Lower lobe of right lung (tissue), 2 donors: ENCODE data around the gene RAPGEF2. TPM values are rescaled to one million over a fixed set of nuclear protein-coding genes. Genes with fewer than 3 reads are reported as not detected.

ENCODE experiments used
- ATAC-seq, 2 donors: fragments of 200-7000 bp; cut with Tn5 transposase; one replicate each; pipeline ENCODE4 v1.9.1; 2020 to 2022; ENCODE audit warnings: mild to moderate bottlenecking in 2 of 2, moderate library complexity in 2 of 2
- DNase-seq: peaks from one replicate; pipeline ENCODE4 v3.0.0-alpha.2; 2020
- H3K27ac ChIP-seq: fragments of 200-600 bp; one replicate; pipeline ENCODE4 v1.8.0; 2022
- H3K27me3 ChIP-seq: fragments of 200-600 bp; one replicate; pipeline ENCODE4 v1.8.0; 2022; ENCODE audit warnings: low read depth
- H3K36me3 ChIP-seq: fragments of 200-600 bp; one replicate; pipeline ENCODE4 v1.8.0; 2022; ENCODE audit warnings: mild to moderate bottlenecking
- H3K4me1 ChIP-seq: fragments of 200-600 bp; one replicate; pipeline ENCODE4 v1.8.0; 2022
- H3K4me3 ChIP-seq: fragments of 200-600 bp; one replicate; pipeline ENCODE4 v1.8.0; 2022; ENCODE audit warnings: mild to moderate bottlenecking
- H3K9me3 ChIP-seq: fragments of 200-600 bp; one replicate; pipeline ENCODE4 v1.8.0; 2022
- CTCF ChIP-seq: fragments of 200-600 bp; IDR thresholded peaks from one replicate; pipeline ENCODE4 v1.8.0; 2022; ENCODE audit warnings: antibody characterized with exemption, mild to moderate bottlenecking
- intact Hi-C: fragments of 100-400 bp; cut with DNase I; formaldehyde crosslinking; loops from one replicate; pipeline ENCODE4 v1.11.0; 2022
- total RNA-seq: library from RNA; stranded (reverse); fragmentation: NEBNext Ultra II Directional; extraction: Animal tissue kit (Norgen Biotek cat#: 25700); gene quantifications from one replicate; pipeline ENCODE4 v1.2.1, GENCODE V29; 2021
- donor health status: DM: no; HTN: yes; CAD: no; lungs with severe emphysema.

Gene RAPGEF2
- total RNA-seq, 1 donor from 2014 or later: 66.4 TPM

GRCh38 chr4:159169404-159170302 is 66.8 kb downstream of the RAPGEF2 start:
- intact Hi-C loops: loop anchor here (10.0 kb wide), 1 partner anchor 315 kb away; no protein-coding TSS in a partner anchor
- H3K27me3 ChIP-seq: no peaks in the 10 kb centered on the region
- H3K4me1 ChIP-seq: peaks cover 37% of the 10 kb centered on the region
- H3K36me3 ChIP-seq: no peaks in the 10 kb centered on the region
- no peaks in the 10 kb centered on the region for H3K9me3 ChIP-seq
- no peak for ATAC-seq
- TF ChIP-seq CTCF: no peak
- no peak for DNase-seq
- no peak overlapping the region for H3K27ac ChIP-seq
- no peak overlapping the region for H3K4me3 ChIP-seq

GRCh38 chr4:159171287-159171686 is 68.4 kb downstream of the RAPGEF2 start:
- intact Hi-C loops: loop anchor here (10.0 kb wide), 1 partner anchor 316 kb away; no protein-coding TSS in a partner anchor
- no peak for TF ChIP-seq CTCF
- H3K27ac ChIP-seq: no peak overlapping the region
- no peaks in the 10 kb centered on the region for H3K27me3 ChIP-seq
- no peak overlapping the region for H3K4me3 ChIP-seq
- H3K4me1 ChIP-seq: peaks cover 53% of the 10 kb centered on the region
- DNase-seq: no peak
- H3K9me3 ChIP-seq: no peaks in the 10 kb centered on the region
- no peaks in the 10 kb centered on the region for H3K36me3 ChIP-seq
- no peak for ATAC-seq

- no peak overlapping the region for H3K4me3 ChIP-seq
- no peak for DNase-seq
- H3K4me1 ChIP-seq: peaks cover 79% of the 10 kb centered on the region
- H3K36me3 ChIP-seq: no peaks in the 10 kb centered on the region
- no peaks in the 10 kb centered on the region for H3K9me3 ChIP-seq
- H3K27ac ChIP-seq: no peak overlapping the region
- intact Hi-C loops: loop anchor here (10.0 kb wide), 1 partner anchor 319 kb away; no protein-coding TSS in a partner anchor
- no peak for ATAC-seq
- TF ChIP-seq CTCF: no peak
- no peaks in the 10 kb centered on the region for H3K27me3 ChIP-seq
Observed at GRCh38 chr4:159173886-159174285, 71.0 kb downstream of the RAPGEF2 start.

- ATAC-seq: no peak
- no peak for TF ChIP-seq CTCF
- intact Hi-C loops: loop anchor here (10.0 kb wide), 1 partner anchor 320 kb away; no protein-coding TSS in a partner anchor
- no peaks in the 10 kb centered on the region for H3K27me3 ChIP-seq
- no peak overlapping the region for H3K4me3 ChIP-seq
- H3K27ac ChIP-seq: no peak overlapping the region
- H3K4me1 ChIP-seq: peaks cover 87% of the 10 kb centered on the region
- no peaks in the 10 kb centered on the region for H3K9me3 ChIP-seq
- DNase-seq: no peak
- no peaks in the 10 kb centered on the region for H3K36me3 ChIP-seq
Observed at GRCh38 chr4:159174645-159175084, 71.8 kb downstream of the RAPGEF2 start.

GRCh38 chr4:159175085-159175988 is 72.5 kb downstream of the RAPGEF2 start:
- H3K36me3 ChIP-seq: no peaks in the 10 kb centered on the region
- no peak overlapping the region for H3K4me3 ChIP-seq
- H3K4me1 ChIP-seq: peaks cover 94% of the 10 kb centered on the region
- intact Hi-C loops: loop anchor here (10.0 kb wide), 1 partner anchor 321 kb away; no protein-coding TSS in a partner anchor
- peak; percentile 89 to 91 for ATAC-seq
- TF ChIP-seq CTCF: peak; percentile 80
- H3K27ac ChIP-seq: peak overlapping the region; percentile 26
- no peaks in the 10 kb centered on the region for H3K9me3 ChIP-seq
- peak; percentile 51 for DNase-seq
- H3K27me3 ChIP-seq: no peaks in the 10 kb centered on the region
